NCI-H2029 treated with DMSO at 0.1 percent for 48 hours (cell line): ENCODE data around the gene EIF6.
"Not testable (repeated sequence)": the region's sequence is repeated elsewhere in the genome, so short reads cannot be mapped to it uniquely, and the experiment has no call there.

Source experiments
- DNase-seq: peaks from one replicate; lab custom pipeline; 2025; lab: John Stamatoyannopoulos, UW

The EIF6 gene

GRCh38 chr20:35284267-35284991, at the start of gene EIF6:
Gene EIF6 (minus strand): TSS chr20:35284772. CDS start chr20:35284487, 285 bp downstream.
- DNase-seq = peak; percentile 63

GRCh38 chr20:35333606-35334005, 49.0 kb upstream of the EIF6 start:
- DNase-seq = no peak

- DNase-seq = no peak
These were observed 48.1 kb upstream of the EIF6 start for GRCh38 chr20:35332540-35333200.

GRCh38 chr20:35329435-35330139, 45.0 kb upstream of the EIF6 start:
- DNase-seq = no peak

- DNase-seq = no peak
These were observed 44.1 kb upstream of the EIF6 start for GRCh38 chr20:35328689-35329088.

GRCh38 chr20:35328095-35328685, 43.6 kb upstream of the EIF6 start:
- no peak for DNase-seq

- DNase-seq = no peak
These were observed 42.8 kb upstream of the EIF6 start for GRCh38 chr20:35327074-35327976.

GRCh38 chr20:35326740-35327073, 42.1 kb upstream of the EIF6 start:
- DNase-seq = no peak

- DNase-seq = no peak
These were observed 41.6 kb upstream of the EIF6 start for GRCh38 chr20:35326021-35326739.

- DNase-seq = no peak
These were observed 40.8 kb upstream of the EIF6 start for GRCh38 chr20:35325401-35325800.

GRCh38 chr20:35320396-35321126, 36.0 kb upstream of the EIF6 start:
- DNase-seq = no peak

GRCh38 chr20:35319871-35320197, 35.3 kb upstream of the EIF6 start:
- no peak for DNase-seq

GRCh38 chr20:35319192-35319870, 34.8 kb upstream of the EIF6 start:
- peak; percentile 41 for DNase-seq

GRCh38 chr20:35318502-35319157, 34.1 kb upstream of the EIF6 start:
- peak; percentile 91 for DNase-seq

- DNase-seq = no peak
These were observed 33.0 kb upstream of the EIF6 start for GRCh38 chr20:35317416-35318210.

- DNase-seq = no peak
These were observed 31.5 kb upstream of the EIF6 start for GRCh38 chr20:35316086-35316485.

GRCh38 chr20:35315632-35316020, 31.1 kb upstream of the EIF6 start:
- not testable (repeated sequence) for DNase-seq

- DNase-seq = no peak
These were observed 30.5 kb upstream of the EIF6 start for GRCh38 chr20:35314816-35315631.
